Liver (tissue), 9 donors: ENCODE data around the gene ATXN1. TPM values are rescaled to one million over a fixed set of nuclear protein-coding genes. Genes with fewer than 3 reads are reported as not detected.

ENCODE experiments used
- DNase-seq: peaks from one replicate; pipeline ENCODE4 v3.0.0-alpha.2; 2017; ENCODE audit warnings: low spot score
- H3K27ac ChIP-seq, 2 donors: one replicate each; pipeline ENCODE4 v1.7.0; 2013; ENCODE audit warnings: inconsistent platforms in 2 of 2, low read length in 2 of 2, control low read depth in 1 of 2, low read depth in 1 of 2, mild to moderate bottlenecking in 1 of 2
- H3K27me3 ChIP-seq, 4 donors: one replicate each; pipeline versions ENCODE4 v1.6.1 to v1.7.0; 2013; ENCODE audit warnings: low read length in 3 of 4, inconsistent platforms in 1 of 4, mild to moderate bottlenecking in 1 of 4, moderate library complexity in 1 of 4; ENCODE audit not compliant: control insufficient read depth in 4 of 4, insufficient read depth in 4 of 4
- H3K36me3 ChIP-seq, 4 donors: one replicate each; pipeline versions ENCODE4 v1.6.1 to v1.7.0; 2013; ENCODE audit warnings: low read length in 3 of 4, mild to moderate bottlenecking in 3 of 4, low read depth in 1 of 4, moderate library complexity in 1 of 4; ENCODE audit not compliant: control insufficient read depth in 4 of 4, insufficient read depth in 3 of 4
- H3K4me1 ChIP-seq, 4 donors: one replicate each; pipeline versions ENCODE4 v1.6.1 to v1.7.0; 2013; ENCODE audit warnings: low read length in 3 of 4, mild to moderate bottlenecking in 3 of 4, moderate library complexity in 1 of 4; ENCODE audit not compliant: control insufficient read depth in 4 of 4, insufficient read depth in 4 of 4
- H3K4me3 ChIP-seq, 3 donors: one replicate each; pipeline versions ENCODE4 v1.6.1 to v1.7.0; 2013; ENCODE audit warnings: low read length in 3 of 3, control low read depth in 1 of 3, low read depth in 1 of 3, mild to moderate bottlenecking in 1 of 3
- H3K9ac ChIP-seq, 2 donors: one replicate each; pipeline ENCODE4 v1.7.0; 2013; ENCODE audit warnings: low read length in 2 of 2, mild to moderate bottlenecking in 2 of 2, moderate library complexity in 2 of 2, control low read depth in 1 of 2, low read depth in 1 of 2
- H3K9me3 ChIP-seq, 4 donors: one replicate each; pipeline versions ENCODE4 v1.6.1 to v1.7.0; 2013; ENCODE audit warnings: low read length in 3 of 4; ENCODE audit not compliant: control insufficient read depth in 4 of 4
- EGR1 ChIP-seq, 2 donors: IDR thresholded peaks; 2 replicates each; pipeline ENCODE4 v1.6.1; 2016 to 2018; ENCODE audit warnings: antibody characterized with exemption in 2 of 2, low read depth in 2 of 2
- FOXA2 ChIP-seq: IDR thresholded peaks from 2 replicates; pipeline ENCODE4 v1.6.1; 2016; ENCODE audit warnings: antibody characterized with exemption
- GABPA ChIP-seq, 2 donors: IDR thresholded peaks in 1 of 2; conservative IDR thresholded peaks in 1 of 2; 2 replicates each; pipeline ENCODE4 v1.6.1; 2016; ENCODE audit warnings: antibody characterized with exemption in 2 of 2, mild to moderate bottlenecking in 1 of 2, moderate library complexity in 1 of 2
- HNF4A ChIP-seq, 2 donors: conservative IDR thresholded peaks; 2 replicates each; pipeline ENCODE4 v1.6.1; 2016; ENCODE audit warnings: antibody characterized with exemption in 2 of 2, mild to moderate bottlenecking in 2 of 2
- HNF4G ChIP-seq: IDR thresholded peaks from 2 replicates; pipeline ENCODE4 v1.6.1; 2016; ENCODE audit warnings: antibody characterized with exemption
- JUND ChIP-seq, 2 donors: IDR thresholded peaks; 2 replicates each; pipeline ENCODE4 v1.6.1; 2016; ENCODE audit warnings: antibody characterized with exemption in 2 of 2
- NR2F2 ChIP-seq: IDR thresholded peaks from 2 replicates; pipeline ENCODE4 v1.6.1; 2016; ENCODE audit warnings: antibody characterized with exemption
- SP1 ChIP-seq: IDR thresholded peaks from 2 replicates; pipeline ENCODE4 v1.6.1; 2018; ENCODE audit warnings: antibody characterized with exemption, mild to moderate bottlenecking
- TAF1 ChIP-seq: conservative IDR thresholded peaks from 2 replicates; pipeline ENCODE4 v1.6.1; 2016; ENCODE audit warnings: antibody characterized with exemption, mild to moderate bottlenecking
- YY1 ChIP-seq: IDR thresholded peaks from 2 replicates; pipeline ENCODE4 v1.6.1; 2016; ENCODE audit warnings: antibody characterized with exemption, mild to moderate bottlenecking
- WGBS: extraction: QIAGEN DNeasy Blood & Tissue Kit; methylation state at CpG from one replicate; pipeline ENCODE4 v1.1.7; 2013; 5-methylcytosine and 5-hydroxymethylcytosine counted together
- polyA plus RNA-seq, 2 donors: library from polyadenylated mRNA; stranded (reverse) in 1 of 2; unstranded in 1 of 2; fragments of 200-250 nt in 1 of 2; fragments of >200 nt in 1 of 2; fragmentation: Nextera tagmentation in 1 of 2; extraction: Ambion mirVana in 1 of 2; gene quantifications; one replicate each; pipeline versions ENCODE4 v1.2.1 to v1.2.3, GENCODE V29; 2013 to 2015
- total RNA-seq, 2 donors: library from RNA; depleted of rRNA; stranded (reverse); fragments of >200 nt; gene quantifications; one replicate each; pipeline ENCODE4 v1.2.3, GENCODE V29; 2014
- TF ChIP-seq, protein P1 (sequence below): IDR thresholded peaks from 2 replicates; pipeline ENCODE4 v1.6.1; 2016; ENCODE audit warnings: antibody characterized with exemption
- TF ChIP-seq, protein P2 (sequence below): fragments of 150-350 bp; IDR thresholded peaks from 2 replicates; pipeline ENCODE4 v1.5.1; 2017; ENCODE audit warnings: improper control_type of control experiment, low read depth, low read length; ENCODE audit not compliant: missing input control
- TF ChIP-seq, protein P3 (sequence below): IDR thresholded peaks from 2 replicates; pipeline ENCODE4 v1.6.1; 2016; ENCODE audit warnings: antibody characterized with exemption
- TF ChIP-seq, protein P4 (sequence below): IDR thresholded peaks from 2 replicates; pipeline ENCODE4 v1.6.1; 2016; ENCODE audit warnings: antibody characterized with exemption
- TF ChIP-seq, protein P5 (sequence below): IDR thresholded peaks from 2 replicates; pipeline ENCODE4 v1.6.1; 2016; ENCODE audit warnings: antibody characterized with exemption, mild to moderate bottlenecking
- donor health status: healthy.
- donor health status: healthy.
- donor health status: healthy.
- donor health status: healthy.
- donor health status: healthy.

The ATXN1 gene
- total and polyA plus RNA-seq, 4 donors, result 4.3 to 29.7 (median 8.2) TPM

DNA sequence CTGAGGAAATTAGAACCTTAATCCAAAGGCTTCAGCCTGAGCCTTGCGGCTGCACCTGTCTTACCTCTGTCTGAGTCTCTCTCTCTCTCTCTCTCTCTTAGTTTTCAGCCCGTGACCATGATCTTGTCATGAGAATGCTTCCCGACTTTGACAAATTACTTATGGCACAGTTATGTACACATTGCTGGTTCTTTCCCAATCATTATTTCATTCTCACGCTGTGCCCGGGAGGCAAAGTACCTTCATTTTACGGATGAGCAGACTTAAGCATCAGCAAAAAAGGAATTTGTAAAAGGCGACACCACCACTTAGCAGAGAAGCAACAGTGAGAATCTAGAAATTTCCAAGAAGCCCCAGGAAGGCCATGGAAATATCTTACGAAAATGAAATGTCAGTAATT is 468.3 kb downstream of the ATXN1 start:
- Histone ChIP-seq H3K4me1 (no peaks in the 10 kb centered on the region), H3K9me3 (no peaks in the 10 kb centered on the region), H3K36me3 (no peaks in the 10 kb centered on the region)

DNA sequence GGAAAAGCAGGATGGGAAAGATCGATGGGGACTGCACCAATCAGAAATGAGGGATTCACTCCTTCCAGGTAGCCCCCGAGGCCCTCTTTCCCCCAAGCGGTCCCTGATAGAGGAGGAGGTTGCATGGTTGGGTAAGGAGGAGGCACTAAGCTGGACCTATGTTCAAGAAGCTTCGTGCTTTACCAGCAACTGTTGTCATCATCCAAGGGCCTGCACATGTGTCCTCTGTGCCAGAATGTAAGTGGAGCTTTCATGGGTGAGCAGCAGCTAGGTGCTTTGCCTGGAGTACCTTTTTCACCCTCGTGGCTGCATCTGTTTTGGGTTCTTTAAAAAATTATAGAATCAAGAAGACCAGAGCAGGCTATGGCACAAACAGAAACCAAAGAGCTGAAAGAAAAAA is 468.8 kb downstream of the ATXN1 start:
- no peak overlapping the region for H3K9ac ChIP-seq
- H3K4me3 ChIP-seq, result no peak overlapping the region
- H3K36me3 ChIP-seq, result no peaks in the 10 kb centered on the region
- H3K27me3 ChIP-seq, result no peaks in the 10 kb centered on the region
- no peak overlapping the region for H3K27ac ChIP-seq
- no peaks in the 10 kb centered on the region for H3K4me1 ChIP-seq
- no peak for DNase-seq
- 87% methylated on average over 5 of the region's 5 CpGs for WGBS
- no peaks in the 10 kb centered on the region for H3K9me3 ChIP-seq
- TF ChIP-seq GABPA (IDR thresholded peaks at IDR 0.05 in 1 of 2, conservative IDR thresholded peaks at IDR 0.05 in 1 of 2) (no peak), JUND (IDR thresholded peaks at IDR 0.05) (no peak), TAF1 (no peak), HNF4A (conservative IDR thresholded peaks at IDR 0.05) (no peak), EGR1 (IDR thresholded peaks at IDR 0.05; ENCODE audit: low read depth in 2 of 2) (no peak), SP1 (no peak), NR2F2 (no peak), HNF4G (no peak), YY1 (no peak), FOXA2 (no peak)
- TF ChIP-seq, protein P1, sequence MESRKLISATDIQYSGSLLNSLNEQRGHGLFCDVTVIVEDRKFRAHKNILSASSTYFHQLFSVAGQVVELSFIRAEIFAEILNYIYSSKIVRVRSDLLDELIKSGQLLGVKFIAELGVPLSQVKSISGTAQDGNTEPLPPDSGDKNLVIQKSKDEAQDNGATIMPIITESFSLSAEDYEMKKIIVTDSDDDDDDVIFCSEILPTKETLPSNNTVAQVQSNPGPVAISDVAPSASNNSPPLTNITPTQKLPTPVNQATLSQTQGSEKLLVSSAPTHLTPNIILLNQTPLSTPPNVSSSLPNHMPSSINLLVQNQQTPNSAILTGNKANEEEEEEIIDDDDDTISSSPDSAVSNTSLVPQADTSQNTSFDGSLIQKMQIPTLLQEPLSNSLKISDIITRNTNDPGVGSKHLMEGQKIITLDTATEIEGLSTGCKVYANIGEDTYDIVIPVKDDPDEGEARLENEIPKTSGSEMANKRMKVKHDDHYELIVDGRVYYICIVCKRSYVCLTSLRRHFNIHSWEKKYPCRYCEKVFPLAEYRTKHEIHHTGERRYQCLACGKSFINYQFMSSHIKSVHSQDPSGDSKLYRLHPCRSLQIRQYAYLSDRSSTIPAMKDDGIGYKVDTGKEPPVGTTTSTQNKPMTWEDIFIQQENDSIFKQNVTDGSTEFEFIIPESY, result no peak
- TF ChIP-seq, protein P2, sequence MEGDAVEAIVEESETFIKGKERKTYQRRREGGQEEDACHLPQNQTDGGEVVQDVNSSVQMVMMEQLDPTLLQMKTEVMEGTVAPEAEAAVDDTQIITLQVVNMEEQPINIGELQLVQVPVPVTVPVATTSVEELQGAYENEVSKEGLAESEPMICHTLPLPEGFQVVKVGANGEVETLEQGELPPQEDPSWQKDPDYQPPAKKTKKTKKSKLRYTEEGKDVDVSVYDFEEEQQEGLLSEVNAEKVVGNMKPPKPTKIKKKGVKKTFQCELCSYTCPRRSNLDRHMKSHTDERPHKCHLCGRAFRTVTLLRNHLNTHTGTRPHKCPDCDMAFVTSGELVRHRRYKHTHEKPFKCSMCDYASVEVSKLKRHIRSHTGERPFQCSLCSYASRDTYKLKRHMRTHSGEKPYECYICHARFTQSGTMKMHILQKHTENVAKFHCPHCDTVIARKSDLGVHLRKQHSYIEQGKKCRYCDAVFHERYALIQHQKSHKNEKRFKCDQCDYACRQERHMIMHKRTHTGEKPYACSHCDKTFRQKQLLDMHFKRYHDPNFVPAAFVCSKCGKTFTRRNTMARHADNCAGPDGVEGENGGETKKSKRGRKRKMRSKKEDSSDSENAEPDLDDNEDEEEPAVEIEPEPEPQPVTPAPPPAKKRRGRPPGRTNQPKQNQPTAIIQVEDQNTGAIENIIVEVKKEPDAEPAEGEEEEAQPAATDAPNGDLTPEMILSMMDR, result no peak
- TF ChIP-seq, protein P3, sequence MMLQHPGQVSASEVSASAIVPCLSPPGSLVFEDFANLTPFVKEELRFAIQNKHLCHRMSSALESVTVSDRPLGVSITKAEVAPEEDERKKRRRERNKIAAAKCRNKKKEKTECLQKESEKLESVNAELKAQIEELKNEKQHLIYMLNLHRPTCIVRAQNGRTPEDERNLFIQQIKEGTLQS, result no peak
- TF ChIP-seq, protein P4, sequence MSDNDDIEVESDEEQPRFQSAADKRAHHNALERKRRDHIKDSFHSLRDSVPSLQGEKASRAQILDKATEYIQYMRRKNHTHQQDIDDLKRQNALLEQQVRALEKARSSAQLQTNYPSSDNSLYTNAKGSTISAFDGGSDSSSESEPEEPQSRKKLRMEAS, result no peak
- TF ChIP-seq, protein P5, sequence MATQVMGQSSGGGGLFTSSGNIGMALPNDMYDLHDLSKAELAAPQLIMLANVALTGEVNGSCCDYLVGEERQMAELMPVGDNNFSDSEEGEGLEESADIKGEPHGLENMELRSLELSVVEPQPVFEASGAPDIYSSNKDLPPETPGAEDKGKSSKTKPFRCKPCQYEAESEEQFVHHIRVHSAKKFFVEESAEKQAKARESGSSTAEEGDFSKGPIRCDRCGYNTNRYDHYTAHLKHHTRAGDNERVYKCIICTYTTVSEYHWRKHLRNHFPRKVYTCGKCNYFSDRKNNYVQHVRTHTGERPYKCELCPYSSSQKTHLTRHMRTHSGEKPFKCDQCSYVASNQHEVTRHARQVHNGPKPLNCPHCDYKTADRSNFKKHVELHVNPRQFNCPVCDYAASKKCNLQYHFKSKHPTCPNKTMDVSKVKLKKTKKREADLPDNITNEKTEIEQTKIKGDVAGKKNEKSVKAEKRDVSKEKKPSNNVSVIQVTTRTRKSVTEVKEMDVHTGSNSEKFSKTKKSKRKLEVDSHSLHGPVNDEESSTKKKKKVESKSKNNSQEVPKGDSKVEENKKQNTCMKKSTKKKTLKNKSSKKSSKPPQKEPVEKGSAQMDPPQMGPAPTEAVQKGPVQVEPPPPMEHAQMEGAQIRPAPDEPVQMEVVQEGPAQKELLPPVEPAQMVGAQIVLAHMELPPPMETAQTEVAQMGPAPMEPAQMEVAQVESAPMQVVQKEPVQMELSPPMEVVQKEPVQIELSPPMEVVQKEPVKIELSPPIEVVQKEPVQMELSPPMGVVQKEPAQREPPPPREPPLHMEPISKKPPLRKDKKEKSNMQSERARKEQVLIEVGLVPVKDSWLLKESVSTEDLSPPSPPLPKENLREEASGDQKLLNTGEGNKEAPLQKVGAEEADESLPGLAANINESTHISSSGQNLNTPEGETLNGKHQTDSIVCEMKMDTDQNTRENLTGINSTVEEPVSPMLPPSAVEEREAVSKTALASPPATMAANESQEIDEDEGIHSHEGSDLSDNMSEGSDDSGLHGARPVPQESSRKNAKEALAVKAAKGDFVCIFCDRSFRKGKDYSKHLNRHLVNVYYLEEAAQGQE, result no peak

More for the DNA sequence above, 468.3 kb downstream of the ATXN1 start:
- Histone ChIP-seq H3K27me3 (no peaks in the 10 kb centered on the region), H3K9ac (no peak overlapping the region), H3K27ac (no peak overlapping the region), H3K4me3 (no peak overlapping the region)
- DNase-seq, result no peak
- no peak for TF ChIP-seq GABPA (IDR thresholded peaks at IDR 0.05 in 1 of 2, conservative IDR thresholded peaks at IDR 0.05 in 1 of 2)
- WGBS, result 77% methylated on average over 8 of the region's 8 CpGs
